Gastrocnemius medialis (tissue), 4 donors: Measurements from ENCODE around the gene LRRTM3. TPM values are rescaled to one million over a fixed set of nuclear protein-coding genes. Genes with fewer than 3 reads are reported as not detected.

Experiments
- ATAC-seq, 2 donors: fragments of 150-250 bp; one replicate each; pipeline ENCODE4 v1.9.1; 2016
- DNase-seq, 2 donors: peaks; one replicate each; pipeline ENCODE4 v3.0.0-alpha.2; 2019
- H3K27ac ChIP-seq, 4 donors: fragments of 200-600 bp; sonication (generic); 1 replicate in 1 of 4; 2 replicates in 3 of 4; pipeline ENCODE4 v1.5.1; 2016 to 2018; ENCODE audit warnings: mild to moderate bottlenecking in 2 of 4, moderate library complexity in 1 of 4
- H3K27me3 ChIP-seq, 3 donors: fragments of 200-600 bp; sonication (generic) in 2 of 3; 1 replicate in 1 of 3; 2 replicates in 2 of 3; pipeline versions ENCODE4 v1.5.1 to v1.6.0; 2016 to 2019; ENCODE audit warnings: mild to moderate bottlenecking in 1 of 3, moderate library complexity in 1 of 3
- H3K36me3 ChIP-seq, 2 donors: fragments of 200-600 bp; sonication (generic) in 1 of 2; one replicate each; pipeline ENCODE4 v1.5.1; 2017 to 2018
- H3K4me1 ChIP-seq, 2 donors: fragments of 200-600 bp; sonication (generic) in 1 of 2; one replicate each; pipeline ENCODE4 v1.5.1; 2016 to 2017; ENCODE audit warnings: mild to moderate bottlenecking in 2 of 2
- H3K4me3 ChIP-seq, 4 donors: fragments of 200-600 bp; sonication (generic) in 3 of 4; 1 replicate in 1 of 4; 2 replicates in 3 of 4; pipeline ENCODE4 v1.5.1; 2016 to 2019; ENCODE audit warnings: mild to moderate bottlenecking in 2 of 4
- H3K9me3 ChIP-seq, 3 donors: fragments of 200-600 bp; sonication (generic) in 2 of 3; 1 replicate in 1 of 3; 2 replicates in 2 of 3; pipeline ENCODE4 v1.5.1; 2016 to 2019
- POLR2A ChIP-seq, 2 donors: fragments of 450-650 bp; IDR thresholded peaks; one replicate each; pipeline ENCODE4 v1.6.1; 2017; ENCODE audit warnings: antibody characterized with exemption in 2 of 2, mild to moderate bottlenecking in 2 of 2, moderate library complexity in 2 of 2
- in situ Hi-C, 4 donors: fragments of 200-750 bp; cut with MboI; loops; one replicate each; pipeline versions ENCODE4 v1.15.0 to v1.8.0; 2017; ENCODE audit warnings: low sequenced_read_pairs in 4 of 4
- intact Hi-C: fragments of 100-400 bp; cut with DNase I; formaldehyde crosslinking; loops from one replicate; pipeline ENCODE4 v1.15.1; 2023; ENCODE audit warnings: low total_unique reads
- total RNA-seq, 4 donors: library from RNA; depleted of rRNA; stranded (reverse); fragments of >200 nt; gene quantifications; one replicate each; pipeline versions ENCODE4 v1.1.0 to v1.2.3, GENCODE V29; 2016
- TF ChIP-seq, protein P1 (sequence below), 5 experiments: fragments of 450-650 bp in 3 of 5; fragments of 200-600 bp in 2 of 5; sonication (generic) in 2 of 5; IDR thresholded peaks in 4 of 5; conservative IDR thresholded peaks in 1 of 5; 1 replicate in 4 of 5; 2 replicates in 1 of 5; pipeline ENCODE4 v1.5.1; 2016 to 2019; ENCODE audit warnings: antibody characterized with exemption in 5 of 5, mild to moderate bottlenecking in 3 of 5, moderate library complexity in 3 of 5

The LRRTM3 gene
- total RNA-seq, 4 donors from 2014 or later, result not detected

- no peak overlapping the region for H3K27ac ChIP-seq
- H3K9me3 ChIP-seq, result no peaks in the 10 kb centered on the region
- no peaks in the 10 kb centered on the region for H3K36me3 ChIP-seq
- in situ Hi-C loops, result no loop called here
- ATAC-seq (no peak), DNase-seq (no peak)
- intact Hi-C loops, result no loop called here
- no peaks in the 10 kb centered on the region for H3K4me1 ChIP-seq
- H3K27me3 ChIP-seq, result no peaks in the 10 kb centered on the region
- H3K4me3 ChIP-seq, result no peak overlapping the region
- TF ChIP-seq, protein P1, sequence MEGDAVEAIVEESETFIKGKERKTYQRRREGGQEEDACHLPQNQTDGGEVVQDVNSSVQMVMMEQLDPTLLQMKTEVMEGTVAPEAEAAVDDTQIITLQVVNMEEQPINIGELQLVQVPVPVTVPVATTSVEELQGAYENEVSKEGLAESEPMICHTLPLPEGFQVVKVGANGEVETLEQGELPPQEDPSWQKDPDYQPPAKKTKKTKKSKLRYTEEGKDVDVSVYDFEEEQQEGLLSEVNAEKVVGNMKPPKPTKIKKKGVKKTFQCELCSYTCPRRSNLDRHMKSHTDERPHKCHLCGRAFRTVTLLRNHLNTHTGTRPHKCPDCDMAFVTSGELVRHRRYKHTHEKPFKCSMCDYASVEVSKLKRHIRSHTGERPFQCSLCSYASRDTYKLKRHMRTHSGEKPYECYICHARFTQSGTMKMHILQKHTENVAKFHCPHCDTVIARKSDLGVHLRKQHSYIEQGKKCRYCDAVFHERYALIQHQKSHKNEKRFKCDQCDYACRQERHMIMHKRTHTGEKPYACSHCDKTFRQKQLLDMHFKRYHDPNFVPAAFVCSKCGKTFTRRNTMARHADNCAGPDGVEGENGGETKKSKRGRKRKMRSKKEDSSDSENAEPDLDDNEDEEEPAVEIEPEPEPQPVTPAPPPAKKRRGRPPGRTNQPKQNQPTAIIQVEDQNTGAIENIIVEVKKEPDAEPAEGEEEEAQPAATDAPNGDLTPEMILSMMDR (IDR thresholded peaks at IDR 0.05 in 4 of 5, conservative IDR thresholded peaks at IDR 0.05 in 1 of 5), result no peak
- TF ChIP-seq POLR2A (IDR thresholded peaks at IDR 0.05), result no peak
Observed at GRCh38 chr10:66910671-66911070, 15.2 kb upstream of the LRRTM3 start.

- Histone ChIP-seq H3K4me3 (no peak overlapping the region), H3K27ac (no peak overlapping the region), H3K27me3 (no peaks in the 10 kb centered on the region), H3K36me3 (no peaks in the 10 kb centered on the region), H3K9me3 (no peaks in the 10 kb centered on the region), H3K4me1 (no peaks in the 10 kb centered on the region)
- in situ Hi-C loops (no loop called here), intact Hi-C loops (no loop called here)
- no peak for DNase-seq
- ATAC-seq, result no peak
- no peak for TF ChIP-seq POLR2A (IDR thresholded peaks at IDR 0.05)
- TF ChIP-seq, protein P1 (IDR thresholded peaks at IDR 0.05 in 4 of 5, conservative IDR thresholded peaks at IDR 0.05 in 1 of 5), result no peak
Observed at GRCh38 chr10:66916030-66916429, 9.8 kb upstream of the LRRTM3 start.

- Histone ChIP-seq H3K27me3 (no peaks in the 10 kb centered on the region), H3K36me3 (no peaks in the 10 kb centered on the region), H3K4me1 (no peaks in the 10 kb centered on the region), H3K4me3 (no peak overlapping the region), H3K9me3 (no peaks in the 10 kb centered on the region), H3K27ac (no peak overlapping the region)
- intact Hi-C loops, result no loop called here
- DNase-seq (no peak), ATAC-seq (no peak)
- TF ChIP-seq POLR2A (IDR thresholded peaks at IDR 0.05), result no peak
- TF ChIP-seq, protein P1 (IDR thresholded peaks at IDR 0.05 in 4 of 5, conservative IDR thresholded peaks at IDR 0.05 in 1 of 5), result no peak
- in situ Hi-C loops, result no loop called here
Observed at GRCh38 chr10:66917104-66917503, 8.7 kb upstream of the LRRTM3 start.

- no peak overlapping the region for H3K27ac ChIP-seq
- intact Hi-C loops (no loop called here), in situ Hi-C loops (no loop called here)
- H3K4me1 ChIP-seq, result no peaks in the 10 kb centered on the region
- no peak overlapping the region for H3K4me3 ChIP-seq
- no peaks in the 10 kb centered on the region for H3K27me3 ChIP-seq
- no peak for DNase-seq
- no peaks in the 10 kb centered on the region for H3K36me3 ChIP-seq
- TF ChIP-seq, protein P1 (IDR thresholded peaks at IDR 0.05 in 4 of 5, conservative IDR thresholded peaks at IDR 0.05 in 1 of 5), result no peak
- TF ChIP-seq POLR2A (IDR thresholded peaks at IDR 0.05), result no peak
- no peaks in the 10 kb centered on the region for H3K9me3 ChIP-seq
- no peak for ATAC-seq
Observed at GRCh38 chr10:66919248-66919647, 6.6 kb upstream of the LRRTM3 start.

DNA sequence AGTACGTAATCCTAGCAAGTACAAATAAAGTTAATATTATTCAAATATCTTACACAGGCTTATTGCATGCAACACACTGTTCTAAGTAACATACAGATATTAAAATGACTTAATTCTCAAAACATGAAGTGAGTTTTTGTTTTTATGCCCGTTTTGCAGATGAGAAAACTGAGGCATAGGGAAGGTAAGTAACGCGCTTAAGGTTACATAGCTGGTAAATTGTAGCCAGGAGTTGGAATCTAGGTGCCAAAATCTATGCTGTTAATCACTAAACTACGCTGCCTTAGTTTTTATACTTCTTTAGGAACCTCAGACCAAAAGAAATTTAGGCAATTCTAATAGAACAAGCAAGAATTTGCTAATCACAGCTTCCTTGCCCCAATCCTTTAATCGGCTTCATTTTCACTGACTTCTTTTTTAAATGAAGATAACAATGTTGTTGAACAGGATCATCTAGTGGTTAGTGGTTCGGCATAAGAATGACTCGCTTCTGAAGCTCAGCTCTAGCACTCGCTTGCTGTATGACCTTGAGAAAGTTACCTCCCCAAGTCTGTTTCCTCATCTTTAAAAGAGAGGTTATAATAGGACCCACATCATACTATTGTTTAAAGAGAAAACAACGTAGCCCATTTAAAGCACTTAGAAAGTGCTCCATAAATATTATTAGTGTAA lies 1.0 kb upstream of the LRRTM3 start:
- ATAC-seq (no peak), DNase-seq (no peak)
- Histone ChIP-seq H3K9me3 (no peaks in the 10 kb centered on the region), H3K36me3 (no peaks in the 10 kb centered on the region), H3K4me3 (no peak overlapping the region), H3K27ac (no peak overlapping the region), H3K27me3 (peaks cover 0 to 6% (median 2%) of the 10 kb centered on the region in 3 donors), H3K4me1 (peaks cover 5 to 15% of the 10 kb centered on the region in 2 donors)
- intact Hi-C loops (no loop called here), in situ Hi-C loops (no loop called here)
- TF ChIP-seq POLR2A (IDR thresholded peaks at IDR 0.05), result no peak
- TF ChIP-seq, protein P1 (IDR thresholded peaks at IDR 0.05 in 4 of 5, conservative IDR thresholded peaks at IDR 0.05 in 1 of 5), result no peak
